HG03575 (cell line): ENCODE results near the gene SEPSECS.
"Not testable (repeated sequence)": the region's sequence is repeated elsewhere in the genome, so short reads cannot be mapped to it uniquely, and the experiment has no call there.

ENCODE experiments used
- ATAC-seq: cut with Tn5 transposase; IDR thresholded peaks from one replicate; pipeline ENCODE4 v1.9.1; 2021; ENCODE audit not compliant: unreplicated experiment, insufficient number of reproducible peaks, low FRiP score; ENCODE audit errors: extremely low read depth

The SEPSECS gene

DNA sequence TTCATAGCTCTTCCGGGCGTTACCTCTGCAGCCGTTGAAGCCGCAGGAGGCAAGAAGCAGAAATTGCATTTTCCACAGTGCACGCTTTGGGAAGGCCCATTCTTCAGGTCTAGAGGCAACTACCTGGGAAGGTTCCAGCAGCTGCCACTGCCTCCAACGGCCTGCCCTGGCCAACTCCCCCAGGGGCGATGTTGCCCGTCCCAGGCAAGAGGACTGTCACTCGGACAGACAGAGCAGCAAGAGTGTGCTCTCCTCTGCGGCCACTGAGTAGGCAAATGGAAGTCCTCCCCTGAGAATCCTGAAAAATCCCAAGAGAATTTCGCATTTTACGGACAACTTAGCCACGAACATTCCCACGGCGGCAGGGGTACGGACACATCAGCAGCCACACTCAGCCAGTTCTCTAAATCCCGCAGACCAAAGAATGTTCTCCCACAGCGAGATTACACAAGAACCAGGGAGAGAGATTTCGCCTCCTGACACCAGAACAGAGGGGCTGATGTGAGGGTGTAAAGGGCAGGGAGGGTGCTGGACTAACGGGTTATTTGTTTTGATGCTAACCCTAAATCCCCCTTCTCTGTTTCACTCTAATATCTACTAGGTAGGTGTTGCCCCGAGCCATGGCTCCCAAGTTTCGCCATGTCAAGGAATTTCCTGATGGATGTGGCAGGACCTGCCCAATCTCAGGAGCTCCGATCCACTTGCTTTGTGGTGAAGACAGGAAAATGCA lies 63.8 kb downstream of the SEPSECS start:
- no peak for ATAC-seq

DNA sequence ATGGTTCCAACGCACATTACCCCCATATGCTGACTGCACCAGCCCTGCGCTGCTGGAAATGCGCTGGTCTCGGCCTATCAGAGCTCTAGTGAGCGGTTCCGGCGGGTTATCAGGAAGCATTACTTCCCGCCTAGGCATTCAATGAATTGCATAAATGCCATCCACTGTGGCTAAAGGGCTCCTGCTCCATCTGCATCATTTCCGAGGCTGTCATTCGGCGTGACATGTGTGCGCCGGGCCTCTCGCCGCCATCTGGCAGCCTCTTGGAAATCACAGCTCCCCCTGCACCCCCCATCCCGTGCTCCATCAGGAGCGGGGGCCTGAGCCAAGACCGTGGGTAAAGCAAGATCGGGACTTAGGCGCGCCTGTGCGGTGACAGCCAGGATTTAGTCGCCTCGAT lies 64.4 kb downstream of the SEPSECS start:
- no peak for ATAC-seq

DNA sequence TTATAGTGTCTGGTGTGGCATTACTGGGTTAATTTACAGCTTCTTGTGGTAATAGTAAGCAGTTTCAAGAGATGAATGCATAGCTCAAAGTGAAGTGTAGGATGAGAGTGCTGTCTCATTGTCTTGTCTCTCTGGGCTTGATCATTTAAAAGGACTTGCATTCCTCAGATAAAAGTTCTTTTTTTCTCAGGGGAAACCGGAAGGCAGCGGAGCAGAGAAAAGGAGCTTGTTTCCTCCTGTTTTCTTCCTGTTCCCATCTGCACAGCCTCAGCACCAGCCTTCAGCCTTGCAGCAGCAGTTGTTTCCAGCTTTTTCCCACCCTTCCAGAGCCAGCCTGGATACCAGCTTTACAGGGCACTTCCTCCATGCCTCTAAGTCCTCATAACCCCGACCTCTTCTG lies 68.1 kb downstream of the SEPSECS start:
- ATAC-seq: no peak

DNA sequence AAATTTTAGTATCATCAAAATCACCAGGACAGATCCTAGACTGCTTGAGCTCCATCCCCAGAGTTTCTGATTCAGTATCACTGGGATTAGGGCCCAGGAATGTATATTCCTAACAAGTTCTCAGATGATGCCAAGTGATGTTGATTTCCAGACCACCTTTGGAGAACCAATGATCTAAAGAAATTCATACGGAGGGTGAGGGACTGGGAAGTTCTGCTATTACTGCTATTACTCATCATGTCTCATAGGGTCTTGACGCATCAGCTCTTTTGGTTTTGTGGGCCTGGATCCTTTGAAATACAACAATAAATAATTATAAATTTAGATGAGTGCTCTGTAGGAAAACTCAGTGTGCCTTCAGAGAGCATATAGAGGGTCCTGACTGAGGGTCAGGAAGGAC lies 69.7 kb downstream of the SEPSECS start:
- ATAC-seq: no peak

DNA sequence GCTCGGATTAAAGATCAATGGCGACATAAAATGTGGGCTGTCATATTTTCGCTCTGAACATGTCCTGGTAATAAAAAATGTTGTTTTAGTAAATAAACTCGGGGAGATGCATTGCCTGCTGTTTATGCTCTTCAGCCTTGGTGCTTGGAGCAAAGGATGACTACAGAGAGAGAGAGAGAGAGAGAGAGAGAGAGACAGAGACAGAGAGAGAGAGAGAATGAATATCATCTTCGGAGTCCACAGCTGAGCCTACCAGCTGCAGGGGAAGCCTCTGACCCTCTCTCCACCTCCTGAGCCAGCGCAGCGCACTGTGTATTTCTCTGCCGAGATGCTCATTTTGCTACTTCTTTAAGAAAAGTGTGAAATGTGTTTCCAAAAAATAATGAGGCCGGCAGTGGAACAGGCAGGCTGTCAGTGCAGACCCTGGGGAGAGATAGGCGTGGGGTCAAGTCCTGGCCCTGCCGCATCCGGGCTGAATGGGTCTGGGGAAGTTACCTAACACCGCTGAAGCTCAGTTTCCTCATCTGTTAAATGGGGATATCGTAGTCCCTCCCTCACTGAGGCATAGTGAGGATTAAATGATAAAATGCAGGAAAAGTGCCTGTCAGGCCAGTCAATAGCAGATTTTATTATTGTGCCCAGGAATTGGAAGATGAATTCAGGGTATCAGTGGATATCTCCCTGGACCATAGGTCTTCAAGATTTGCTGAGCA lies 71.0 kb downstream of the SEPSECS start:
- no peak for ATAC-seq

- ATAC-seq: no peak
Measured at GRCh38 chr4:25088093-25088952, 71.9 kb downstream of the SEPSECS start.

GRCh38 chr4:25085671-25086070 lies 74.6 kb downstream of the SEPSECS start:
- ATAC-seq: no peak

DNA sequence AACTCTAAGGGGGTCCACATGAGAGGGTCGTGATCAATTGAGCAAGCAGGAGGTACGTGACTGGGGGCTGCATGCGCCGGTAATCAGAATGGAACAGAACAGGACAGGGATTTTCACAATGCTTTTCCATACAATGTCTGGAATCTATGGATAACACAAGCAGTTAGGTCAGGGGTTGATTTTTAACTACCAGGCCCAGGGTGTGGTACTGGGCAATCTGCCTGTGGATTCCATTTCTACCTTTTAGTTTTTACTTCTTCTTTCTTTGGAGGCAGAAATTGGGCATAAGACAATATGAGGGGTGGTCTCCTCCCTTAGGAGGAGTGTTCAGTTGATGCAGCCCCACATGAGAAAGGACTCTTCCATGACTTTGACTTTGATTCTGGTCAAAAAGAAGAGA lies 76.8 kb downstream of the SEPSECS start:
- not testable (repeated sequence) for ATAC-seq

GRCh38 chr4:25081866-25082471 lies 78.3 kb downstream of the SEPSECS start:
- no peak for ATAC-seq

GRCh38 chr4:25080571-25080970 lies 79.7 kb downstream of the SEPSECS start:
- no peak for ATAC-seq

DNA sequence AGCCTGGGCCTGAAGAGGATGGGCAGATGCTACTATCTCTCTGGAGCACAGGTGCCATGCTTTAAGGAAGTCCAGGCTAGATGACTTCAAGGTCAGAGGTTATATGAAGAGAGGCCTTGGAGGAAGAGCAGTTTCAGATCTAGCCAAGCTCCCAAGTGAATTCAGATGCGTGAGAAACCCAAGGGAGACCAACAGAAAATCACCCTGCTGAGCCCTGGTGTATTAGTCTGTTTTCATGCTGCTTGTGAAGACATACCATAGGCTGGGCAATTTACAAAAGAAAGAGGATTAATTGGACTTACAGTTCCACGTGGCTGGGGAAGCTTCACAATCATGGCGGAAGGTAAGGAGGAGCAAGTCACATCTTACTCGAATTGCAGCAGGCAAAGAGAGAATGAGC lies 81.7 kb downstream of the SEPSECS start:
- ATAC-seq: no peak

DNA sequence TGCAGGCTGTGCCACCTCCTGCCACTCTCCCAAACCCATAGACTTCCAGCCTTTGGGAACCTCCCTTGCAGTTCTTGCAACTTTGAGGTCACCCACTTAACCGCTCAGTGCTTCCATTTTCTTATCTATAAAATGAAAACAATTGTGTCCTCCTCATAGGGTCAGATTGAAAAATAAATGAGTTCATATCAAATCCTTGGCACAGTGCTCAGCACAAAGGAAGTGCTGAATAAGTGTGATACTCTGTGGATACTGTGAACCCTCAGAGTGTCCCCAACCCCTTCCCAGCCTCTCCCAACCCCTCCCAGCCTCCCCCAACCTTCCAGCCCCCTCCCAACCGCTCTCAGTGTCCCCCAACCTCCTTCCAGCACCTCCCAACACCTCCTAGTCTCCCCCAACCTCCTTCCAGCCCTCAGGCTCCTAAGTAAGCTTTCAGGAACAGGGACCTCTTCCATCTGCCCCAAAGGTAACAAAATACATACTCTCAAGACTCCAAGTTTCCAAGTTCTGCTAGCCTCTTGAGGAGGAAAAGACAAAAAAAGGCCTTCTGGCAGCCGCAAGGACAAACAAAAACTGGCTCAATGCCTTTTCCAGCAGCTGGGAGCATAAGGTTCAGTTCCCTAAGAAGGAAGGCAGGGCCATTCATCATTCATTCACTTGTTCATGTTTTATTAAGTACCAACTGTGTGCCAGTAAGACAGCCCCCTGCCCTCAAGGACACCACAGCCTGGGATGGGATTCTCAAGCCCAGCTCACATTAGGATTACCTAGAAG lies 83.4 kb downstream of the SEPSECS start:
- no peak for ATAC-seq

DNA sequence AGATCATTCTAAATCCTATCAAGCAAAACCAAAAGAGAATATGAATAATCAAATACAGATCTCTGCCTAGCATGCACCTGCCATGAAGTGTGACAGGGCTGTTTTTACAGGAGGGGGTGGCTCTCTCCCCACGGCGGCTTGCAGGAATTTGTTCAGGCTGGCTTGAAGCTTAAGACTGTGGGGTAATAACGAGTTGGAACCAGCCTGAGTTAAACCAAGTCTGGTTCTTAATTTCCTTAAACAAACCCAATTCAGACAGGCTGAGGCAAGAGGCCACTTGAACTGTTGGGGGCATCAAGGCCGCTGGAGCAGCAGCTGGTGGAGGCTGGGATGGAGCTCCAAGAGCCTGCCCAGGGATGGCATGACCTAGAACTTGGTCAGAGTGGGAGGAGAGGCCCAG lies 84.4 kb downstream of the SEPSECS start:
- no peak for ATAC-seq

DNA sequence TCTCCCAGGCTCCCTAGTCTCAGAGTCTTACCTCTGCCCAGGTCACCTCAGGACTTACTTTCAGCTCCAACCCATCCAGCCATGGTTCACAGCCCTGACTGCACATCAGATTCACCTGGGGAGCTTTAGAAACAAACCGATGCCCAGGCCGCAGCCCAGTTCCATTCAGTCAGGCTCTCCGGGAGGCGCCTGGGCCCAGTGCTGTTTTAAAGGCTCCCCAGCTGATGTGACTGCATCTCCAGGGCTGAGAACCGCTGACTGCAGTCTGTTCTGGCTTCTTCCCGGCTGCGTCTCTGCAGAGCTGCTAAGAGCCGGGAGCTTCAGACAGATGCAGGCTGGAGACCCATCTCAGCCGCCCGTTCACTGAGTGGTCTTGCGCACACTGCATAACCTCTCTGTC lies 85.1 kb downstream of the SEPSECS start:
- no peak for ATAC-seq

- no peak for ATAC-seq
Measured at GRCh38 chr4:25070545-25070944, 89.7 kb downstream of the SEPSECS start.
